ENCODE results near the gene SERPINA5. TPM values are rescaled to one million over a fixed set of nuclear protein-coding genes. Genes with fewer than 3 reads are reported as not detected.

The SERPINA5 gene
- polyA plus RNA-seq, 1 of the 3 experiments (the other 2 are of a cell fraction), result 0.08 TPM

GRCh38 chr14:94621358-94622134 is 40.3 kb downstream of the SERPINA5 start:
- Histone ChIP-seq H3K79me2 (ENCODE audit: insufficient read depth) (no peaks in the 10 kb centered on the region), H2AFZ (ENCODE audit: low read depth) (no peak overlapping the region), H3K4me1 (ENCODE audit: control insufficient read depth in 1 of 2, insufficient read depth in 2 of 2, low read depth in 1 of 2, low read length in 1 of 2) (no peaks in the 10 kb centered on the region), H3K9me2 (no peaks in the 10 kb centered on the region), H3K27ac (ENCODE audit: low read depth in 2 of 2, low read length in 1 of 2) (no peak overlapping the region), H3K36me3 (replicated peaks in 1 of 2; ENCODE audit: control insufficient read depth in 1 of 2, insufficient read depth in 2 of 2, low read length in 1 of 2) (no peaks in the 10 kb centered on the region), H3K4me2 (no peak overlapping the region), H3K9me3 (peaks cover 8% of the 10 kb centered on the region; the same call in 1 of the 2 replicates), H3F3A (replicated peaks; ENCODE audit: insufficient read depth) (no peaks in the 10 kb centered on the region), H4K20me1 (ENCODE audit: insufficient read depth) (no peaks in the 10 kb centered on the region), H3K9ac (no peak overlapping the region), H3K4me3 (ENCODE audit: low read depth in 2 of 2, low read length in 1 of 2) (no peak overlapping the region), H3K27me3 (ENCODE audit: insufficient read depth) (no peaks in the 10 kb centered on the region)
- TF ChIP-seq POLR2AphosphoS5 (IDR thresholded peaks at IDR 0.05; ENCODE audit: low read depth, low read length) (no peak), GATA2 (CRISPR knock-in tag; IDR thresholded peaks at IDR 0.05) (no peak)
- ChIA-PET CTCF (no interaction called here), POLR2A (no interaction called here)
- WGBS (ENCODE audit: low lambda C conversion rate), result 21% methylated on average over 5 of the region's 5 CpGs
- no peak for DNase-seq

- TF ChIP-seq NFIC (IDR thresholded peaks at IDR 0.05; ENCODE audit: borderline replicate concordance) (no peak), ELF1 (IDR thresholded peaks at IDR 0.05) (no peak), MEF2A (IDR thresholded peaks at IDR 0.05; ENCODE audit: borderline replicate concordance, low read depth) (no peak), JUND (IDR thresholded peaks at IDR 0.05) (no peak), CTCF (IDR thresholded peaks at IDR 0.05) (no peak), RAD21 (IDR thresholded peaks at IDR 0.05; ENCODE audit: low read length) (no peak), POLR2AphosphoS5 (IDR thresholded peaks at IDR 0.05; ENCODE audit: low read depth, low read length) (no peak)
- no peaks in the 10 kb centered on the region for H3K36me3 ChIP-seq (replicated peaks in 1 of 2; ENCODE audit: control insufficient read depth in 1 of 2, insufficient read depth in 2 of 2, low read length in 1 of 2)
- no peaks in the 10 kb centered on the region for H3K79me2 ChIP-seq (ENCODE audit: insufficient read depth)
- no peaks in the 10 kb centered on the region for H3K9me2 ChIP-seq
- CTCF ChIA-PET, result interaction anchor here (1.0 kb wide), 1 partner anchor 10 kb away, joined by 3 read pairs; no protein-coding TSS in a partner anchor
- H3K9ac ChIP-seq, result no peak overlapping the region
- H3K9me3 ChIP-seq, result peaks cover 5% of the 10 kb centered on the region; the same call in 1 of the 2 replicates
- no peak overlapping the region for H3K27ac ChIP-seq (ENCODE audit: low read depth in 2 of 2, low read length in 1 of 2)
- WGBS (ENCODE audit: low lambda C conversion rate), result 35% methylated on average over 6 of the region's 6 CpGs
- no peaks in the 10 kb centered on the region for H3F3A ChIP-seq (replicated peaks; ENCODE audit: insufficient read depth)
- H3K4me3 ChIP-seq (ENCODE audit: low read depth in 2 of 2, low read length in 1 of 2), result no peak overlapping the region
- DNase-seq, result no peak
- no peak overlapping the region for H3K4me2 ChIP-seq
- H2AFZ ChIP-seq (ENCODE audit: low read depth), result no peak overlapping the region
- H4K20me1 ChIP-seq (ENCODE audit: insufficient read depth), result no peaks in the 10 kb centered on the region
- H3K27me3 ChIP-seq (ENCODE audit: insufficient read depth), result no peaks in the 10 kb centered on the region
- H3K4me1 ChIP-seq (ENCODE audit: control insufficient read depth in 1 of 2, insufficient read depth in 2 of 2, low read depth in 1 of 2, low read length in 1 of 2), result no peaks in the 10 kb centered on the region
- POLR2A ChIA-PET, result no interaction called here
Measured at GRCh38 chr14:94622653-94623421, 41.6 kb downstream of the SERPINA5 start.

- Histone ChIP-seq H3K9ac (no peak overlapping the region), H3K79me2 (ENCODE audit: insufficient read depth) (no peaks in the 10 kb centered on the region), H3K4me1 (ENCODE audit: control insufficient read depth in 1 of 2, insufficient read depth in 2 of 2, low read depth in 1 of 2, low read length in 1 of 2) (no peaks in the 10 kb centered on the region), H2AFZ (ENCODE audit: low read depth) (no peak overlapping the region), H3K9me2 (no peaks in the 10 kb centered on the region), H3K4me2 (no peak overlapping the region), H3F3A (replicated peaks; ENCODE audit: insufficient read depth) (no peaks in the 10 kb centered on the region), H3K27me3 (ENCODE audit: insufficient read depth) (no peaks in the 10 kb centered on the region), H3K36me3 (replicated peaks in 1 of 2; ENCODE audit: control insufficient read depth in 1 of 2, insufficient read depth in 2 of 2, low read length in 1 of 2) (no peaks in the 10 kb centered on the region), H4K20me1 (ENCODE audit: insufficient read depth) (no peaks in the 10 kb centered on the region), H3K4me3 (ENCODE audit: low read depth in 2 of 2, low read length in 1 of 2) (no peak overlapping the region), H3K27ac (ENCODE audit: low read depth in 2 of 2, low read length in 1 of 2) (no peak overlapping the region), H3K9me3 (0 out of 2 replicates have a peak, but pooled peaks cover 4% of the 10 kb centered on the region)
- CTCF ChIA-PET, result interaction anchor here (1.0 to 1.6 kb wide), 2 partner anchors 9 to 15 kb away, joined by 3 to 4 read pairs; no protein-coding TSS in a partner anchor
- 33% methylated on average over 2 of the region's 4 CpGs for WGBS (ENCODE audit: low lambda C conversion rate)
- POLR2A ChIA-PET, result no interaction called here
- no peak for DNase-seq
- TF ChIP-seq EZH2phosphoT487 (IDR thresholded peaks at IDR 0.05; ENCODE audit: borderline replicate concordance, low read depth) (no peak), REST (IDR thresholded peaks at IDR 0.05; ENCODE audit: low read depth, low read length) (no peak), JUND (IDR thresholded peaks at IDR 0.05) (no peak), RAD21 (IDR thresholded peaks at IDR 0.05; ENCODE audit: low read length) (no peak), MEF2A (IDR thresholded peaks at IDR 0.05; ENCODE audit: borderline replicate concordance, low read depth) (no peak), IRF3 (IDR thresholded peaks at IDR 0.05; ENCODE audit: low read depth, low read length) (no peak), RCOR1 (IDR thresholded peaks at IDR 0.05; ENCODE audit: low read length) (no peak)
Measured at GRCh38 chr14:94623422-94623809, 42.2 kb downstream of the SERPINA5 start.

Measured in SK-N-SH (cell line).